Mammary epithelial cell (primary cell): ENCODE results near the gene TSHR.

Source experiments
- EZH2 ChIP-seq: IDR thresholded peaks from 2 replicates; pipeline ENCODE4 v1.6.1; 2012; ENCODE audit warnings: low read length, inconsistent platforms, borderline replicate concordance
- TF ChIP-seq, protein P1 (sequence below), 2 donors: IDR thresholded peaks in 1 of 2; conservative IDR thresholded peaks in 1 of 2; 2 replicates each; pipeline ENCODE4 v1.5.1; 2011 to 2012; ENCODE audit warnings: inconsistent platforms in 2 of 2, low read length in 2 of 2, mild to moderate bottlenecking in 2 of 2, control low read depth in 1 of 2, low read depth in 1 of 2; ENCODE audit not compliant: insufficient read depth in 1 of 2; ENCODE audit errors: extremely low read depth in 1 of 2

DNA sequence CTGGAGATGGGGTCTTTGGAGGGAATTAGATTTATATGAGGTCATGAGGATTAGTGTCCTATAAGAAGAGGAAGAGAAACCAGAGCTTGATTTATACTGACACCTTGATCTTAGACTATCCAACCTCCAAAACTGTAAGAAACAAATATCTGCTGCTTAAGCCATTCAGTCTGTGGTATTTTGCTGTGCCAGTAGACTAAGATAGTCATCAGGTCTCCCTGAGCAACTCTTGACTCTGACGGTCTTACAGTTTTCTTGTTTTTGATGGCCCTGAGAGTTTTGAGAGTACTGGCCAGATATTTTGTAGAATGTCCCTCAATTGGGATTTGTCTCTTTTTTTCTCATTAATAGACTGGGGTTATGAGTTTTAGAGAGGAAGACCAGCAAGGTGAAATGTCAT is 51.7 kb downstream of the TSHR start:
- no peak for TF ChIP-seq EZH2
- TF ChIP-seq, protein P1, sequence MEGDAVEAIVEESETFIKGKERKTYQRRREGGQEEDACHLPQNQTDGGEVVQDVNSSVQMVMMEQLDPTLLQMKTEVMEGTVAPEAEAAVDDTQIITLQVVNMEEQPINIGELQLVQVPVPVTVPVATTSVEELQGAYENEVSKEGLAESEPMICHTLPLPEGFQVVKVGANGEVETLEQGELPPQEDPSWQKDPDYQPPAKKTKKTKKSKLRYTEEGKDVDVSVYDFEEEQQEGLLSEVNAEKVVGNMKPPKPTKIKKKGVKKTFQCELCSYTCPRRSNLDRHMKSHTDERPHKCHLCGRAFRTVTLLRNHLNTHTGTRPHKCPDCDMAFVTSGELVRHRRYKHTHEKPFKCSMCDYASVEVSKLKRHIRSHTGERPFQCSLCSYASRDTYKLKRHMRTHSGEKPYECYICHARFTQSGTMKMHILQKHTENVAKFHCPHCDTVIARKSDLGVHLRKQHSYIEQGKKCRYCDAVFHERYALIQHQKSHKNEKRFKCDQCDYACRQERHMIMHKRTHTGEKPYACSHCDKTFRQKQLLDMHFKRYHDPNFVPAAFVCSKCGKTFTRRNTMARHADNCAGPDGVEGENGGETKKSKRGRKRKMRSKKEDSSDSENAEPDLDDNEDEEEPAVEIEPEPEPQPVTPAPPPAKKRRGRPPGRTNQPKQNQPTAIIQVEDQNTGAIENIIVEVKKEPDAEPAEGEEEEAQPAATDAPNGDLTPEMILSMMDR (conservative IDR thresholded peaks at IDR 0.05 in 1 of 2, IDR thresholded peaks at IDR 0.05 in 1 of 2; ENCODE audit: extremely low read depth in 1 of 2, insufficient read depth in 1 of 2, low read depth in 1 of 2, low read length in 2 of 2) = no peak
